Gastroesophageal sphincter (tissue), 4 donors: ENCODE data around the gene TPP2. TPM values are rescaled to one million over a fixed set of nuclear protein-coding genes. Genes with fewer than 3 reads are reported as not detected.

Experiments
- total RNA-seq, 4 donors: library from RNA; depleted of rRNA; stranded (reverse); fragments of >200 nt; gene quantifications; one replicate each; pipeline ENCODE4 v1.1.0, GENCODE V29; 2016

TPP2 gene
- total RNA-seq, 4 donors from 2014 or later = 41.4 to 52.8 (median 42.2) TPM

Other genes starting within 250 kb of the TPP2 start
- gene FGF14, start 194.9 kb upstream of the TPP2 start, total RNA-seq = 1 to 10 TPM in 2 of 4 donors, under 1 TPM in 2; 0.31 to 2.0 (median 0.95) TPM
- under 1 TPM in 1 of 4 donors, not detected in 3; 0.62 TPM for gene METTL21C, start 98.1 kb downstream of the TPP2 start, total RNA-seq
- gene TEX30, start 176.8 kb downstream of the TPP2 start, total RNA-seq = 10 to 100 TPM in 1 of 4 donors, 1 to 10 TPM in 3; 6.4 to 10.6 (median 7.7) TPM
- 10 to 100 TPM in 1 of 4 donors, 1 to 10 TPM in 3; 3.5 to 17.9 (median 6.9) TPM for gene POGLUT2, start 202.0 kb downstream of the TPP2 start, total RNA-seq
- gene BIVM, start 202.1 kb downstream of the TPP2 start, total RNA-seq = 10 to 100 TPM in 3 of 4 donors, 1 to 10 TPM in 1; 8.7 to 19.6 (median 15.8) TPM
- 10 to 100 TPM; 57.5 to 75.6 (median 65.2) TPM for gene ERCC5, start 249.0 kb downstream of the TPP2 start, total RNA-seq